Measurements from ENCODE around the gene ATP11C. TPM values are rescaled to one million over a fixed set of nuclear protein-coding genes. Genes with fewer than 3 reads are reported as not detected.

The ATP11C gene
- 1 to 10 TPM; 2.1 to 3.9 (median 3.2) TPM for total RNA-seq
- 1 to 10 TPM; 2.3 to 3.1 (median 2.4) TPM for polyA plus RNA-seq
- long read RNA-seq, donor 1, partial matches to known transcripts, result 4 of 4 reads
- long read RNA-seq, donor 1, other reads (novel, unspliced or antisense), result 0 of 4 reads
- long read RNA-seq, donor 2, partial matches to known transcripts, result 1 of 2 reads
- long read RNA-seq, donor 2, other reads (novel, unspliced or antisense), result 1 of 2 reads

DNA sequence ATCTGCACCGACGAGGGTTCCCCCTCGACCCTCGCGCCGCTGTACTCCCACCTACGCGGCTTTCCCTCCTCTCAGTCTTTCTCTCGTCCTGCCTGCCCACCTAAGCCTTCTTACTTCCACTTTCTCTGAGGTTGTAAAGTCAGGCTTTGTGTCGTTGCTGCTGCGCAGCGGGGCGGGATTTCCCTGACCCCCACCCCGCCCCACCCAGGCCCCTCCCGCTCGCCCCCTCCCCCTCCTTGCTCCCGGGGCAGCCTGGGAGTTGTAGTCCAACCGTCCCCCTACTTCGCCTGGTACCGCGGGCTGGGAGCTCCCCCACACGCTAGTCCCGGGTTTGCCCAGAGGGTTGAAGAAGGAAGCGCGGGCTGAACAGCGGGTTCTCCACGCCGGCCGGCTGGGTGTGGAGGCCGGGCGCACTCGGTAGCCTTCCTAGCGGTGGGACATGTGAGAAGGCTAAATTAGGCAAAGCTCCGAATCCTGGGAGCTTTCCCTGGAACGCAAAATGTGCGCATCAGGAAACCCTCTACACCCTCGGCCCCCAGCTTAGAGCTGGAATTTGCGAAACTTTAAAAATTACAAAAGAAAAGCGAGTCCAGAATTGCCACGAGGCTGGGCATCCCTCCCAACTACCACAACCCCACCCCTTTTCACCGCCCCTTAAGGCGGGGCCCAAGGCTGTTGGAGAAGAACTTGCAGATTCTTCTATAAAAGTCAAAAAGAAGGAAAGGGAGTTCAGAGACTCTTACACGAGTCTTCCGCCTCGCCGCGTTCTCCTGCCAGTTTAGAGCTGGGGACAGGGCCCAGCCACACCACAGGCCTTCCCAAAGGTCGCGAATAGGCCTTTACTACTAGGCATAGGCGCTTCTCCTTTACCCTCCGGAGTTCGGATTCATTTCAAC, at the start of gene ATP11C:
ATP11C (minus strand) TSS at position 153 of the 896 bp plus-strand sequence. CDS start 1,011 bp downstream, outside the sequence.
- H3K27ac ChIP-seq, result peak within 1 kb of the TSS; percentile 92
- H3K27me3 ChIP-seq (ENCODE audit: insufficient read depth in 3 of 3, low read length in 2 of 3), result peaks cover 0 to 10% (median 0%) of the 10 kb centered on the region in 3 donors
- ATAC-seq (peak; percentile 94 to 96 (median 94)), DNase-seq (peak; percentile 84 to 91)
- no peaks in the 10 kb centered on the region for H3K36me3 ChIP-seq (ENCODE audit: insufficient read depth in 1 of 2, low read depth in 1 of 2)
- no peaks in the 10 kb centered on the region for H3K9me3 ChIP-seq
- intact Hi-C loops (cut with DNase I), result no loop called here
- 1 to 21% (median 8%) methylated on average over 30 to 52 of the region's 52 CpGs for WGBS, 3 donors
- H3K4me1 ChIP-seq, result no peaks in the 10 kb centered on the region
- TF ChIP-seq CTCF (IDR thresholded peaks at IDR 0.05), result no peak
- H3K4me3 ChIP-seq, result peak within 1 kb of the TSS; percentile 86

GRCh38 chrX:139974471-139974870, 41.6 kb upstream of the ATP11C start:
- Histone ChIP-seq H3K4me1 (no peaks in the 10 kb centered on the region), H3K4me3 (no peak overlapping the region), H3K36me3 (ENCODE audit: insufficient read depth in 1 of 2, low read depth in 1 of 2) (no peaks in the 10 kb centered on the region), H3K27ac (no peak overlapping the region), H3K27me3 (ENCODE audit: insufficient read depth in 3 of 3, low read length in 2 of 3) (peaks cover 0 to 17% (median 0%) of the 10 kb centered on the region in 3 donors), H3K9me3 (no peaks in the 10 kb centered on the region)
- intact Hi-C loops (cut with DNase I), result no loop called here
- TF ChIP-seq CTCF (IDR thresholded peaks at IDR 0.05), result no peak
- no peak for ATAC-seq
- no peak for DNase-seq
- 60 to 75% (median 74%) methylated on average over 3 of the region's 3 CpGs for whole genome bisulfite sequencing, 3 donors

DNA sequence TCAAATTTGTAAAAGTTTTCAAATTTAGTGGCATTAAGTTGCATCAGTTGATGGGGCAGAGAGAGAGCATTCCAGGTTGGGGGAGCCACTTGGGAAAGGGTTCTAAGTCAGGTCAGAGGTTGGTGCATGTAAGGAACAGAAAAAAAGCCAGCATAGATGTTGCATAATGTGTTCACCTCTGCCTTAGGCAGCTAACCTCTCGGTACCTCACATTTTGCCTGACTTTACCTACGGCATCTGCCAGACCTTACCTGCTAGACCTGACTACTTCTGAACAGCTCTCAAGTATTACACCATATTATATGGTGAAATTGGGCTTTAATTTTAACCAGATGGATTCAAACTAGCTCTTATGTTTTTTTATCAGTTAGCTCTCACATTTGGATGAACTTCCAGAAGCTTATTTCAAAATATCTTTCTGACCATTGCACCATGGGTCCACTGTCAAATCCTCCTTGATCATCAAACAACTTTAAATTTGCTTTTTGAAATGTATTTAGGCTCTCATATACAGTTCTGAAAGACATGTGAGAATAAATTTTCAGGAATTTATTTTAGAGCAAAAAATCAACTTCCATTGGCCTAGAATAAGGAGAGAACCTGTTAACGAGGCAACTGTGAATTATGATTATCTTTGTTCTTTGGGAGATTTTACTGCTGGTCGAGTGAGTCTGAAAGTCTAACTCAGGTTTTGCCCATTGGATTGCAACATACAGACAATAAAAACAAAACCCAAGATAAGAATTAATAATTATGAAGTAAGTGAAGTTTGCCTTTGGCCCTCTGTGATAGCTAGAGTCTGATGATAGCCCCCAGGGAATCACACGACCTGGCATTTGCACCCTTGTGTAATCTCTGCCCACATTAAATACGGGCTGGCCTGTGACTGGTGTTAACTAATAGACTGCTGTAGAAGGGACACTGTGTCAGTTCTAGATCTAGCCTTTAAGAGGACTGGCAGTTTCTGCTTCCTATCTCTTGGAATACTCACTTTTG, 40.1 kb upstream of the ATP11C start:
- ATAC-seq, result no peak
- DNase-seq, result no peak
- WGBS, 3 donors, result 62 to 77% (median 73%) methylated on average over 6 of the region's 6 CpGs
- Histone ChIP-seq H3K9me3 (no peaks in the 10 kb centered on the region), H3K36me3 (ENCODE audit: insufficient read depth in 1 of 2, low read depth in 1 of 2) (no peaks in the 10 kb centered on the region), H3K27me3 (ENCODE audit: insufficient read depth in 3 of 3, low read length in 2 of 3) (peaks cover 0 to 22% (median 0%) of the 10 kb centered on the region in 3 donors), H3K4me3 (no peak overlapping the region), H3K4me1 (no peaks in the 10 kb centered on the region), H3K27ac (no peak overlapping the region)
- no peak for TF ChIP-seq CTCF (IDR thresholded peaks at IDR 0.05)
- intact Hi-C loops (cut with DNase I), result no loop called here

DNA sequence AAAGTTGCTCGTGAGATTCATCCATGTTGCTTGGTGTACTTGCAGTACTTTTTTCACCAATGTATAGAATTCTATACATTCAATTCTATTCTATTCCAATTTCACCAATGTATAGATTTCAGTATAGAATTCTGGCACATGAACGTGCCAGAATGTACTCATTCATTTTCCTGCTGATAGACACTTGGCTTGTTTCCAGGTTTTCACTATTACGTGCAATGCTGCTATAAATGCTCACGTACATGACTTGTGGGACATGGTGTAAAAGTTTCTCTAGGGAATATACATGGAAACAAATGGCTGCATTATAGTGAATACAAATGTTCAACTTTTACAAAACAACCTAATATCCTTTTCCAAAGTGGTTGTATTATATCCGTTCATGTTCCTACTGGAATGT, 39.3 kb upstream of the ATP11C start:
- TF ChIP-seq CTCF (IDR thresholded peaks at IDR 0.05), result no peak
- Histone ChIP-seq H3K9me3 (no peaks in the 10 kb centered on the region), H3K4me3 (no peak overlapping the region), H3K27me3 (ENCODE audit: insufficient read depth in 3 of 3, low read length in 2 of 3) (peaks cover 0 to 22% (median 0%) of the 10 kb centered on the region in 3 donors), H3K27ac (no peak overlapping the region), H3K4me1 (no peaks in the 10 kb centered on the region), H3K36me3 (ENCODE audit: insufficient read depth in 1 of 2, low read depth in 1 of 2) (no peaks in the 10 kb centered on the region)
- DNase-seq, result no peak
- ATAC-seq, result no peak
- intact Hi-C loops (cut with DNase I), result no loop called here
- WGBS, 3 donors, result 43 to 52% (median 48%) methylated on average over 5 of the region's 5 CpGs

All from psoas muscle (tissue), 8 donors.